ENCODE data around the gene NEURL3.

DNA sequence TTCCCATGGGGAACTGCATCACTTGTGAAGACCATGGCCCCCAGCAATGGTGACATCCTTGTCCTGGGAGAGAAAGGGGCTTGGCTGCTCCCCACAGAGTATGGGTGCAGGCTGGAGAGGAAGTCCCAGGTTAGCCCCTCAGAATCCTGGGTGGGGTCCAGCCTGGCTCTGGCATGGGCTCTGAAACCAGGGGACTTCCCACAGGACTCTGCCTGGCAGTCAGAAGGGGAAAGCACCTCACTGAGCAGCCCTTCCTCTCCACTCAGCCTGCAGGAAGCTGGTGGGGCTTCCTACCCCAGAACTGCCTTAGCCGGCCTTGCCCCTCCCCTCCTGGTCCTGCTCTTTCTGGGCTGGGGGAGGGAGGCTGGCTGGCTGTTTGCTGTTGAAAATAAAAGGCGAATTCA, 3.7 kb downstream of the NEURL3 start:
- TF ChIP-seq, protein P1, sequence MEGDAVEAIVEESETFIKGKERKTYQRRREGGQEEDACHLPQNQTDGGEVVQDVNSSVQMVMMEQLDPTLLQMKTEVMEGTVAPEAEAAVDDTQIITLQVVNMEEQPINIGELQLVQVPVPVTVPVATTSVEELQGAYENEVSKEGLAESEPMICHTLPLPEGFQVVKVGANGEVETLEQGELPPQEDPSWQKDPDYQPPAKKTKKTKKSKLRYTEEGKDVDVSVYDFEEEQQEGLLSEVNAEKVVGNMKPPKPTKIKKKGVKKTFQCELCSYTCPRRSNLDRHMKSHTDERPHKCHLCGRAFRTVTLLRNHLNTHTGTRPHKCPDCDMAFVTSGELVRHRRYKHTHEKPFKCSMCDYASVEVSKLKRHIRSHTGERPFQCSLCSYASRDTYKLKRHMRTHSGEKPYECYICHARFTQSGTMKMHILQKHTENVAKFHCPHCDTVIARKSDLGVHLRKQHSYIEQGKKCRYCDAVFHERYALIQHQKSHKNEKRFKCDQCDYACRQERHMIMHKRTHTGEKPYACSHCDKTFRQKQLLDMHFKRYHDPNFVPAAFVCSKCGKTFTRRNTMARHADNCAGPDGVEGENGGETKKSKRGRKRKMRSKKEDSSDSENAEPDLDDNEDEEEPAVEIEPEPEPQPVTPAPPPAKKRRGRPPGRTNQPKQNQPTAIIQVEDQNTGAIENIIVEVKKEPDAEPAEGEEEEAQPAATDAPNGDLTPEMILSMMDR (IDR thresholded peaks at IDR 0.05; ENCODE audit: low read depth, low read length): no peak
- no peak for TF ChIP-seq EZH2phosphoT487 (IDR thresholded peaks at IDR 0.05; ENCODE audit: low read depth)
